Fibroblast of lung (primary cell): ENCODE data around the gene TMEM250. TPM values are rescaled to one million over a fixed set of nuclear protein-coding genes. Genes with fewer than 3 reads are reported as not detected.
A peak's percentile ranks its signal among the peaks of the same experiment; 100 is the strongest.

ENCODE experiments used
- DNase-seq, 2 donors: peaks; one replicate each; pipeline versions ENCODE4 v3.0.0 to v3.0.0-alpha.2; 2010; ENCODE audit warnings: low read depth in 2 of 2
- H2AFZ ChIP-seq: 2 replicates; pipeline ENCODE4 v1.5.1; 2012; ENCODE audit warnings: low read length, control low read depth, inconsistent platforms
- H3K27ac ChIP-seq: 2 replicates; pipeline ENCODE4 v1.5.1; 2011; ENCODE audit warnings: low read length, control low read depth; ENCODE audit not compliant: insufficient read depth
- H3K27me3 ChIP-seq: 2 replicates; pipeline ENCODE4 v1.5.1; 2011; ENCODE audit warnings: mild to moderate bottlenecking, low read length; ENCODE audit not compliant: control insufficient read depth, insufficient read depth
- H3K36me3 ChIP-seq: 2 replicates; pipeline ENCODE4 v1.5.1; 2011; ENCODE audit warnings: low read length; ENCODE audit not compliant: control insufficient read depth, insufficient read depth
- H3K4me1 ChIP-seq: 2 replicates; pipeline ENCODE4 v1.5.1; 2011; ENCODE audit warnings: low read length; ENCODE audit not compliant: control insufficient read depth, insufficient read depth; ENCODE audit errors: extremely low read depth
- H3K4me2 ChIP-seq: 2 replicates; pipeline ENCODE4 v1.5.1; 2011; ENCODE audit warnings: low read length, control low read depth; ENCODE audit not compliant: insufficient read depth; ENCODE audit errors: extremely low read depth
- H3K4me3 ChIP-seq, 4 experiments: fragments of 200-600 bp in 1 of 4; sonication (generic) in 1 of 4; replicated peaks in 1 of 4; 2 replicates each; pipeline ENCODE4 v1.5.1; 2011 to 2016; ENCODE audit warnings: low read length in 4 of 4, low read depth in 3 of 4, mild to moderate bottlenecking in 3 of 4, control low read depth in 2 of 4, inconsistent platforms in 1 of 4, mixed read lengths in 1 of 4; ENCODE audit not compliant: insufficient read depth in 1 of 4; ENCODE audit errors: control extremely low read depth in 1 of 4
- H3K79me2 ChIP-seq: 2 replicates; pipeline ENCODE4 v1.5.1; 2012; ENCODE audit warnings: mild to moderate bottlenecking, low read length, inconsistent platforms; ENCODE audit not compliant: control insufficient read depth, insufficient read depth
- H3K9ac ChIP-seq: 2 replicates; pipeline ENCODE4 v1.5.1; 2011; ENCODE audit warnings: mild to moderate bottlenecking, low read length, control low read depth; ENCODE audit not compliant: insufficient read depth
- H3K9me3 ChIP-seq: 2 replicates; pipeline ENCODE4 v1.5.1; 2012; ENCODE audit warnings: low read depth, low read length; ENCODE audit not compliant: control insufficient read depth, insufficient read depth
- H4K20me1 ChIP-seq: 2 replicates; pipeline ENCODE4 v1.5.1; 2011; ENCODE audit warnings: low read length; ENCODE audit not compliant: control insufficient read depth, insufficient read depth; ENCODE audit errors: extremely low read depth
- CTCF ChIP-seq, 2 donors: IDR thresholded peaks in 1 of 2; conservative IDR thresholded peaks in 1 of 2; 1 replicate in 1 of 2; 2 replicates in 1 of 2; pipeline ENCODE4 v1.5.1; 2011 to 2012; ENCODE audit warnings: low read length in 2 of 2, control low read depth in 1 of 2, inconsistent platforms in 1 of 2, low read depth in 1 of 2, mild to moderate bottlenecking in 1 of 2
- EZH2 ChIP-seq: IDR thresholded peaks from 2 replicates; pipeline ENCODE4 v1.5.1; 2012; ENCODE audit warnings: low read length, control low read depth, mild to moderate bottlenecking; ENCODE audit errors: missing control alignments
- polyA plus RNA-seq, 2 donors: library from polyadenylated mRNA; depleted of rRNA in 1 of 2; stranded (reverse) in 1 of 2; unstranded in 1 of 2; fragments of >200 nt; gene quantifications; 2 replicates each; pipeline ENCODE4 v1.2.1, GENCODE V29; 2011 to 2012; ENCODE audit warnings: missing spikeins in 1 of 2
- total RNA-seq: library from RNA; depleted of rRNA; stranded (reverse); fragments of >200 nt; gene quantifications from 2 replicates; pipeline ENCODE4 v1.2.1, GENCODE V29; 2014

Gene TMEM250
- total and polyA plus RNA-seq, 2 donors (not counting 1 experiment from before 2014, with no cell fraction given), result 13.3 to 43.3 TPM

GRCh38 chr9:136092741-136093140, 25.9 kb downstream of the TMEM250 start:
- DNase-seq, result no peak
- H3K4me1 ChIP-seq, result peaks cover 10% of the 10 kb centered on the region
- no peaks in the 10 kb centered on the region for H4K20me1 ChIP-seq
- peak overlapping the region in 1 of 4 experiments; percentile 76 for H3K4me3 ChIP-seq
- no peak overlapping the region for H3K27ac ChIP-seq
- H3K79me2 ChIP-seq, result peaks cover 60% of the 10 kb centered on the region
- peak overlapping the region; percentile 77 for H3K4me2 ChIP-seq
- H3K9ac ChIP-seq, result no peak overlapping the region
- H2AFZ ChIP-seq, result no peak overlapping the region
- H3K36me3 ChIP-seq, result peaks cover 4% of the 10 kb centered on the region
- H3K27me3 ChIP-seq, result no peaks in the 10 kb centered on the region
- no peak for TF ChIP-seq CTCF (conservative IDR thresholded peaks at IDR 0.05 in 1 of 2, IDR thresholded peaks at IDR 0.05 in 1 of 2; ENCODE audit: low read depth in 1 of 2, low read length in 2 of 2)
- TF ChIP-seq EZH2, result no peak
- no peaks in the 10 kb centered on the region for H3K9me3 ChIP-seq

GRCh38 chr9:136092353-136092650, 26.4 kb downstream of the TMEM250 start:
- no peak overlapping the region for H3K27ac ChIP-seq
- TF ChIP-seq EZH2 (no peak), CTCF (conservative IDR thresholded peaks at IDR 0.05 in 1 of 2, IDR thresholded peaks at IDR 0.05 in 1 of 2; ENCODE audit: low read depth in 1 of 2, low read length in 2 of 2) (no peak)
- no peak overlapping the region for H2AFZ ChIP-seq
- H3K9ac ChIP-seq, result no peak overlapping the region
- H3K4me1 ChIP-seq, result peaks cover 10% of the 10 kb centered on the region
- no peaks in the 10 kb centered on the region for H3K9me3 ChIP-seq
- H3K36me3 ChIP-seq, result peaks cover 4% of the 10 kb centered on the region
- H4K20me1 ChIP-seq, result no peaks in the 10 kb centered on the region
- no peak overlapping the region for H3K4me3 ChIP-seq
- peaks cover 64% of the 10 kb centered on the region for H3K79me2 ChIP-seq
- no peaks in the 10 kb centered on the region for H3K27me3 ChIP-seq
- no peak overlapping the region for H3K4me2 ChIP-seq
- DNase-seq, result no peak

GRCh38 chr9:136091582-136092352, 26.9 kb downstream of the TMEM250 start:
- H3K4me2 ChIP-seq, result no peak overlapping the region

More at GRCh38 chr9:136091582-136092352, 26.9 kb downstream of the TMEM250 start:
- Histone ChIP-seq H2AFZ (no peak overlapping the region), H3K79me2 (peaks cover 69% of the 10 kb centered on the region), H4K20me1 (no peaks in the 10 kb centered on the region), H3K4me1 (peaks cover 10% of the 10 kb centered on the region), H3K9me3 (no peaks in the 10 kb centered on the region), H3K4me3 (no peak overlapping the region), H3K36me3 (peaks cover 4% of the 10 kb centered on the region), H3K27me3 (no peaks in the 10 kb centered on the region), H3K9ac (no peak overlapping the region), H3K27ac (no peak overlapping the region)
- TF ChIP-seq EZH2, result no peak
- no peak for TF ChIP-seq CTCF (conservative IDR thresholded peaks at IDR 0.05 in 1 of 2, IDR thresholded peaks at IDR 0.05 in 1 of 2; ENCODE audit: low read depth in 1 of 2, low read length in 2 of 2)
- DNase-seq, result peak in 1 of 2 donors; percentile 48
